ENCODE measurements around the gene APOBEC4. TPM values are rescaled to one million over a fixed set of nuclear protein-coding genes. Genes with fewer than 3 reads are reported as not detected.
A peak's percentile ranks its signal among the peaks of the same experiment; 100 is the strongest.

Gene APOBEC4
- total RNA-seq, 1 experiment from 2014 or later: not detected

DNA sequence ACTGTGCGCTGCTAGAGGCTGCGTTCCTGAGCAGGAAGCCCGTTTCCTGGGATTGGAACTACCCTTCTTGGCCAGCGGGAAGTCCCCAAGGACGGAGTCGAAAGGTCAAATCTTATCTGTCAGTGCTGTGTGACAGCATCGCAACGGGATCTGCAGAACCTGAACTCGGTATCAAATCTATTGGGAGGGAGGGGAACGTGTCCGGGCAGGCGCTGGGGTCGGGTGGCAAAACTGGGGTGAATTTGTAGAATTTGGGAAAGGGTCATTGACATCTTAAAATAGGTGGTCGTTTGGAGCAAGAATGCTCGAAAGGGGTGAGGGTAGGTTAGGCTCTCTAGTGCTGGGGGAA lies 16.8 kb downstream of the APOBEC4 start:
- BruUV-seq (replicated peaks): no TSS peak
- DNase-seq (ENCODE audit: low read depth, low spot score) (no peak), ATAC-seq (no peak)
- Histone ChIP-seq H3K36me3 (ENCODE audit: control insufficient read depth, insufficient read depth, low read length) (peaks cover 9% of the 10 kb centered on the region), H3K27me3 (ENCODE audit: control insufficient read depth, insufficient read depth, low read length) (0 out of 2 replicates have a peak, but pooled peaks cover 4% of the 10 kb centered on the region), H3K27ac (ENCODE audit: low read length) (no peak overlapping the region), H3K4me3 (ENCODE audit: low read depth in 2 of 2, low read length in 2 of 2) (peak overlapping the region; percentile 84 to 99), H3K4me1 (ENCODE audit: control insufficient read depth, insufficient read depth, low read length) (peaks cover 19% of the 10 kb centered on the region), H3K9me3 (ENCODE audit: control insufficient read depth, insufficient read depth, low read depth, low read length) (no peaks in the 10 kb centered on the region)
- CTCF ChIA-PET: no interaction called here
- TF ChIP-seq TCF7L2 (IDR thresholded peaks at IDR 0.05; ENCODE audit: low read depth, low read length) (no peak), SIN3A (IDR thresholded peaks at IDR 0.05; ENCODE audit: borderline replicate concordance, insufficient read depth, low read depth, low read length) (no peak), POLR2AphosphoS5 (IDR thresholded peaks at IDR 0.05; ENCODE audit: low read depth, low read length) (no peak)
- TF ChIP-seq, protein P1, sequence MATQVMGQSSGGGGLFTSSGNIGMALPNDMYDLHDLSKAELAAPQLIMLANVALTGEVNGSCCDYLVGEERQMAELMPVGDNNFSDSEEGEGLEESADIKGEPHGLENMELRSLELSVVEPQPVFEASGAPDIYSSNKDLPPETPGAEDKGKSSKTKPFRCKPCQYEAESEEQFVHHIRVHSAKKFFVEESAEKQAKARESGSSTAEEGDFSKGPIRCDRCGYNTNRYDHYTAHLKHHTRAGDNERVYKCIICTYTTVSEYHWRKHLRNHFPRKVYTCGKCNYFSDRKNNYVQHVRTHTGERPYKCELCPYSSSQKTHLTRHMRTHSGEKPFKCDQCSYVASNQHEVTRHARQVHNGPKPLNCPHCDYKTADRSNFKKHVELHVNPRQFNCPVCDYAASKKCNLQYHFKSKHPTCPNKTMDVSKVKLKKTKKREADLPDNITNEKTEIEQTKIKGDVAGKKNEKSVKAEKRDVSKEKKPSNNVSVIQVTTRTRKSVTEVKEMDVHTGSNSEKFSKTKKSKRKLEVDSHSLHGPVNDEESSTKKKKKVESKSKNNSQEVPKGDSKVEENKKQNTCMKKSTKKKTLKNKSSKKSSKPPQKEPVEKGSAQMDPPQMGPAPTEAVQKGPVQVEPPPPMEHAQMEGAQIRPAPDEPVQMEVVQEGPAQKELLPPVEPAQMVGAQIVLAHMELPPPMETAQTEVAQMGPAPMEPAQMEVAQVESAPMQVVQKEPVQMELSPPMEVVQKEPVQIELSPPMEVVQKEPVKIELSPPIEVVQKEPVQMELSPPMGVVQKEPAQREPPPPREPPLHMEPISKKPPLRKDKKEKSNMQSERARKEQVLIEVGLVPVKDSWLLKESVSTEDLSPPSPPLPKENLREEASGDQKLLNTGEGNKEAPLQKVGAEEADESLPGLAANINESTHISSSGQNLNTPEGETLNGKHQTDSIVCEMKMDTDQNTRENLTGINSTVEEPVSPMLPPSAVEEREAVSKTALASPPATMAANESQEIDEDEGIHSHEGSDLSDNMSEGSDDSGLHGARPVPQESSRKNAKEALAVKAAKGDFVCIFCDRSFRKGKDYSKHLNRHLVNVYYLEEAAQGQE (IDR thresholded peaks at IDR 0.05; ENCODE audit: insufficient read depth in 1 of 2, low read depth in 2 of 2, low read length in 1 of 2): no peak
- TF ChIP-seq, protein P2, sequence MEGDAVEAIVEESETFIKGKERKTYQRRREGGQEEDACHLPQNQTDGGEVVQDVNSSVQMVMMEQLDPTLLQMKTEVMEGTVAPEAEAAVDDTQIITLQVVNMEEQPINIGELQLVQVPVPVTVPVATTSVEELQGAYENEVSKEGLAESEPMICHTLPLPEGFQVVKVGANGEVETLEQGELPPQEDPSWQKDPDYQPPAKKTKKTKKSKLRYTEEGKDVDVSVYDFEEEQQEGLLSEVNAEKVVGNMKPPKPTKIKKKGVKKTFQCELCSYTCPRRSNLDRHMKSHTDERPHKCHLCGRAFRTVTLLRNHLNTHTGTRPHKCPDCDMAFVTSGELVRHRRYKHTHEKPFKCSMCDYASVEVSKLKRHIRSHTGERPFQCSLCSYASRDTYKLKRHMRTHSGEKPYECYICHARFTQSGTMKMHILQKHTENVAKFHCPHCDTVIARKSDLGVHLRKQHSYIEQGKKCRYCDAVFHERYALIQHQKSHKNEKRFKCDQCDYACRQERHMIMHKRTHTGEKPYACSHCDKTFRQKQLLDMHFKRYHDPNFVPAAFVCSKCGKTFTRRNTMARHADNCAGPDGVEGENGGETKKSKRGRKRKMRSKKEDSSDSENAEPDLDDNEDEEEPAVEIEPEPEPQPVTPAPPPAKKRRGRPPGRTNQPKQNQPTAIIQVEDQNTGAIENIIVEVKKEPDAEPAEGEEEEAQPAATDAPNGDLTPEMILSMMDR (IDR thresholded peaks at IDR 0.05): no peak
- in situ Hi-C loops (cut with HindIII; ENCODE audit: low pct_unique_long_range_greater_than_20kb, low sequenced_read_pairs): no loop called here
- intact Hi-C loops (cut with micrococcal nuclease; ENCODE audit: unreplicated experiment): no loop called here
- POLR2A ChIA-PET: interaction anchor here (0.6 kb wide), 1 partner anchor 745 kb away, joined by 3 read pairs; no protein-coding TSS in a partner anchor

DNA sequence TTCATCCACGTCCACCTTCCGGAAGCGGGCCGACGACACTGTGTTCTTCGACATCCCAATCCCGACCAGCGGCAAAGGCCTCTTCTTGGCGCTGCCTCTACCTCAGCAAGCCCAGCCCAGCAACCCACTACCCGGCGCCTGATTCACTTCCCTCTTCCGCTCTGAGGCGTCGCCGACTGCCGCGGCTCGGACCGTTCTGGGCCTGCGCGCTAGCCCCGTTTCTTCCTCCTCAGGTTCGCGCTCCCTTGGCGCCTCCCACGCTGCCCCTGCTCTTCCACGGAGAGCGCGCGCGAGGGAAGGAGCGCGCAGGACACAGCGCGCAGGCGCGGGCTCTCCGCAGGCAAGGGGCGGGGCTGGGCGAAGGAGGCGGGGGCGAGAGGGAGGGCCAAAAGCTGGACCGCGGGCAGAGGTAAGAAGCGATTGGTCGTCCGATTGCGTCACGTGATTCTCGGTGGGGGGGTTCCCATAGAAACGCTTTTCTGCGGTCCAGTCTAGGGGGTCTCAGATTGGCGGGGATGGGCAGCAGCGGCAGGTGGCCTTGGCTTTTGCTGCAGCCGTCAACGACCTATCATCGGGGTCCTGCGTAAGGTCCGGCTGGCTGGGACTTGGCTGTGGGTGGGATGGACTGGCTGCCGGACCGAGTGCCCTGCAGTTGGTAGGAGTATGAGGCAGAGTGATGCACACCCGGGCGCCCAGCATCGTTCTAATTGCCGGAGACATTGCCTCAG lies 17.3 kb downstream of the APOBEC4 start, which contains the start of gene ARPC5:
ARPC5 (minus strand) TSS at position 178 of the 728 bp plus-strand sequence; CDS start at position 54, 124 bp downstream.
- Histone ChIP-seq H3K36me3 (ENCODE audit: control insufficient read depth, insufficient read depth, low read length) (peaks cover 9% of the 10 kb centered on the region), H3K27me3 (ENCODE audit: control insufficient read depth, insufficient read depth, low read length) (0 out of 2 replicates have a peak, but pooled peaks cover 4% of the 10 kb centered on the region), H3K4me1 (ENCODE audit: control insufficient read depth, insufficient read depth, low read length) (peaks cover 19% of the 10 kb centered on the region), H3K4me3 (ENCODE audit: low read depth in 2 of 2, low read length in 2 of 2) (peak within 1 kb of the TSS; percentile 84 to 99), H3K9me3 (ENCODE audit: control insufficient read depth, insufficient read depth, low read depth, low read length) (no peaks in the 10 kb centered on the region), H3K27ac (ENCODE audit: low read length) (peak within 1 kb of the TSS; percentile 88)
- BruUV-seq (replicated peaks): no TSS peak
- intact Hi-C loops (cut with micrococcal nuclease; ENCODE audit: unreplicated experiment): no loop called here
- ATAC-seq: peak; percentile 97
- CTCF ChIA-PET: interaction anchor here (0.7 kb wide), 1 partner anchor 393 kb away, joined by 3 read pairs; no protein-coding TSS in a partner anchor
- TF ChIP-seq SIN3A (IDR thresholded peaks at IDR 0.05; ENCODE audit: borderline replicate concordance, insufficient read depth, low read depth, low read length) (no peak), POLR2AphosphoS5 (IDR thresholded peaks at IDR 0.05; ENCODE audit: low read depth, low read length) (peak; percentile 90)
- in situ Hi-C loops (cut with HindIII; ENCODE audit: low pct_unique_long_range_greater_than_20kb, low sequenced_read_pairs): no loop called here
- DNase-seq (ENCODE audit: low read depth, low spot score): peak; percentile 89
- POLR2A ChIA-PET: interaction anchor here (0.6 kb wide), 1 partner anchor 744 kb away, joined by 3 read pairs; no protein-coding TSS in a partner anchor

Measured in Panc1 (cell line).